Anterior cingulate cortex (tissue), 58 donors: Measurements from ENCODE around the gene CRACDL.
"Not testable (repeated sequence)": the region's sequence is repeated elsewhere in the genome, so short reads cannot be mapped to it uniquely, and the experiment has no call there.

Source experiments
- DNase-seq, 58 donors: peaks; one replicate each; lab custom pipeline; 2025; lab: John Stamatoyannopoulos, UW

The CRACDL gene

DNA sequence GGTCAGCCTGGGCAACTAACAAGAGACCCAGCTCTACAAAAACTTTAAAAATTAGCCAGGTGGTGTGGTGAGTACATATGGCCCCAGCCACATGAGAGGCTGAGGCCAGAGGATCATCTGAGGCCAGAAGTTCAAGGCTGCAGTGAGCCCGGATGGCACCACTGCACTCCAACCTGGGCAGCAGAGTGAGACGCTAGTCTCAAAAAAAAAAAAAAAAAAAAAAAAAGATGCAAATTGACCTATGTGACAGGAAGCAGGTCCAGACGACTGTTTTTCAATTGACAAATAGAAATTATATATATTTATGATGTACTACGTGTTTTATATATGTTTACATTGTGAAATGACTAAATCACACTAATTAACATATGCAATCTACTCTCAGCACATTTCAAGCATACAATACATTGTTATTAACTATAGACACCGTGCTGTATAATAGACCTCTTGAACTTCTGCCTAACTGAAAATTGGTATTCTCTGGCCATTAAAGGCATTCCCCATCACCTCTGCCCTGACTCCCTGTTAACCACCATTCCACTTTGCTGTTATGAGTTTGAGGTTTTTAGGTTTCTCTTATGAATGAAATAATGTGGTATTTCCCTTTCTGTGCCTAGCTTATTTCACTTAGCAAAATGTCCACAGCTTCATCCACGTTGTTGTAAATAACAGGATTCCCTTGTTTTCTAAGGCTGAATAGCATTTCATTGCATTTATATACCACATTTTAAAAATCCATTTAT lies 172.6 kb downstream of the CRACDL start:
- no peak for DNase-seq

- no peak for DNase-seq
These were observed 174.1 kb downstream of the CRACDL start for GRCh38 chr2:98761909-98762308.

DNA sequence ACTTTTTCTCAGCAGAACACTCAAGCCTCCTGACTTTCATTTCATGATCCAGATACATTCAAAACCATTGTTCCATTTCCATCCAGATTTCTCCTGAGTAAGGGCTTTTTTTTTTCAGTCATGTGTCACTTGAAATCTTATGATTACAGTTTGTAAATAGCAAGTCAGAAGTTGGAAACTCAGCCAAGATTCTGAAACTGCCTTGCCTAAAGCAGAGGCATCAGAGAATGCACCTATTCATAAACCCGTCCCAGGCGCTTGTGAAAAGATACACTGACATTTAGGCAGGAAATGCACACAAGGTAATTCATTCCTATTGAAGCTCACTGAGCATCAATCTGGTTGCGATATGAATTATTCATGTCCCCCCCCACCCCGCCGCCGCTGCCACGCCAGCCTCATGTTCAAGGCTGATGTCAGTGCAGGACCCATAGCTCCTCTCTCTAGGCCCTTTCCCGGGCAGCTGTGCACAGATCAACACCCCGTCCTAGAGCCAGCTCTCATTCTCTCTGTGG lies 174.7 kb downstream of the CRACDL start:
- peak in 7 of 58 donors; percentile 8 to 69 (median 20) for DNase-seq

GRCh38 chr2:98759827-98760625 lies 176.0 kb downstream of the CRACDL start:
- no peak for DNase-seq

GRCh38 chr2:98759338-98759737 lies 176.7 kb downstream of the CRACDL start:
- DNase-seq = no peak

DNA sequence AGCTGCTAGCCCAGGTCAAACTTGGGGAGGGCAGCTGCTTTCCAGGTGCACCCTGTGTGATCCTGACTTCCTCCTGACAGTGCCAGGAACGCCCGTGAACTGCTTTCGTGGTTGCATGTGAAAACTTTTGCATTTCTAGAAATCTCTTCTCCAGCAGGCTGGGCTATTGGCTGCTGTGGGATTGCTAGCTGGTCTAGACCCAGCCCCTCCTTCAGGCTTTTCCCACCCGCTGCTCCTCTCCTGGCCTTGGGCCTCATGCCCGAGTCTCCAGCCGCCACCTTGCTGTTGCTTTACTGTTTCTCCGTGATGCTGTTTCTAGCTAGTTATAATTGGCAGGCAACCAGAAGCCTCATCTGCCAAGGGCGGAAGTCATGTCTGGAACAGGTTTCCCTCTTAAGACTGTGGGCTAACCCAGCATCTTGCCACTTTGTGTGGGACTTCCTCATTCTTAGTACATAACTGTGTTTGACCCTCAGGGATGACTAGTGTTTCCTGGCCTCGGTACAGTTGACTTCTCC lies 178.1 kb downstream of the CRACDL start:
- DNase-seq = peak in 26 of 58 donors; percentile 18 to 61 (median 38)

DNA sequence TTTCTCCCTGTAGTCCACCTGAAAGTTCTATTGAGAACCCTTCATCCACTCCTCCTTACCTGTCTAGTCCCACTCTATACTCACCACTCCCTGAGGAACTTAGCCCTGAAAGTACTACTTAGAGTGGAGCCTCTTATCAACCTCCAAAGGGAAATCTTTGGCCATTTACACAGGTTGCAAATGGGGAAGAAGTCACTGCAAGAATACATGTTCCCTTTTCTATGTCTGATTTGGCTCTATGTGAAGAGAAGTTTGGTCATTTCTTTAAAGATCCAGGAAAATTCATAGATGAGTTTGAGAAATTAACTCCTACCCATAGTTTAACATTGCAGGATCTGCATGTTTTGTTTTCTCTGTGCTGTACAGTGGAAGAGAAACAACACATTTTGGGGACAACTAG lies 182.2 kb downstream of the CRACDL start:
- no peak for DNase-seq

DNA sequence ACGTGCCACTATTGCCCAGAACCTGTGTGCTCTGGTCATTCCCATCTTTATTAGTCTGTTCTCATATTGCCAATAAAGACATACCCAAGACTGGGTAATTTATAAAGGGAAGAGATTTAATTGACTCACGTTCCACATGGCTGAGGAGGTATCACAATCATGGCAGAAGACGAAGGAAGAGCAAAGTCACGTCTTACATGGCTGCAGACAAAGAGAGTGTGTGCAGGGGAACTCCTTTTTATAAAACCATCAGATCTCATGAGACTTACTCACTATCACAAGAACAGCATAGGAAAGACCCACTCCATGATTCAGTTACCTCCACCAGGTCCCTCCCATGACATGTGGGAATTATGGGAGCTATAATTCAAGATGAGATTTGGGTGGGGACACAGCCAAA lies 183.3 kb downstream of the CRACDL start:
- DNase-seq = not testable (repeated sequence)

GRCh38 chr2:98751748-98752147 lies 184.3 kb downstream of the CRACDL start:
- DNase-seq = no peak

DNA sequence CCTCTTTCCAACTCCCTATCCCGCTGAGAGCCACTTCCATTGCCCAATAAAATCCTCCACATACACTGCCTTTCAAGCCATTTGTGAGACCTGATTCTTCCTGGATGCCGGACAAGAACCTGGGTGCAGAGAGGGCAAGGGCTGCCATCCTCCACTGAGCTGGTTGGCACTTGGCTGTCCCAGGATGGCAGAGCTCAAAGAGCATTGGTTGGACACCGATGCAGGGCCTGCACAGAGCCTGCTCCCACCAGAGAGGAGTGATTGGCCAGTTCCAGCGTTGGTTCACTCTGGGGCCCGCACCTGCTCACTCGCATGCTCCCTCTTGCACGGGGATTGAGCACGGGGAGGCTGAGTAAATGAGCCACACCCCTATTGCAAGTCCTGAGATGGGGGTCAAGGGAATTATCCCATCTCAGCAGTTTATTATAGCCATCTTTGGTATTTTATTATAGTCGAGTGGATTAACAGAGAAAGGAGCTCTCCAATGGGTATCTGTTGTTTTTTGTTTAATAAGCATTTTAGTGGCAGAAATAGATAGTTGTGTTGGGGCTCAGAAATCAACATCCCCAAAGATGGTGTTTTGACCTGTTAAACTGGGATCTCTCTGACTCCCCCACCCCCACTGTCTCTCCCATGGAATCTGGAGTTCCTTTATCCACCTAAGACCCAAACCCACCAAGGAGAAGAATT lies 185.3 kb downstream of the CRACDL start:
- DNase-seq = no peak

GRCh38 chr2:98749066-98749450 lies 187.0 kb downstream of the CRACDL start:
- DNase-seq = peak in 11 of 58 donors; percentile 17 to 75 (median 38)

DNA sequence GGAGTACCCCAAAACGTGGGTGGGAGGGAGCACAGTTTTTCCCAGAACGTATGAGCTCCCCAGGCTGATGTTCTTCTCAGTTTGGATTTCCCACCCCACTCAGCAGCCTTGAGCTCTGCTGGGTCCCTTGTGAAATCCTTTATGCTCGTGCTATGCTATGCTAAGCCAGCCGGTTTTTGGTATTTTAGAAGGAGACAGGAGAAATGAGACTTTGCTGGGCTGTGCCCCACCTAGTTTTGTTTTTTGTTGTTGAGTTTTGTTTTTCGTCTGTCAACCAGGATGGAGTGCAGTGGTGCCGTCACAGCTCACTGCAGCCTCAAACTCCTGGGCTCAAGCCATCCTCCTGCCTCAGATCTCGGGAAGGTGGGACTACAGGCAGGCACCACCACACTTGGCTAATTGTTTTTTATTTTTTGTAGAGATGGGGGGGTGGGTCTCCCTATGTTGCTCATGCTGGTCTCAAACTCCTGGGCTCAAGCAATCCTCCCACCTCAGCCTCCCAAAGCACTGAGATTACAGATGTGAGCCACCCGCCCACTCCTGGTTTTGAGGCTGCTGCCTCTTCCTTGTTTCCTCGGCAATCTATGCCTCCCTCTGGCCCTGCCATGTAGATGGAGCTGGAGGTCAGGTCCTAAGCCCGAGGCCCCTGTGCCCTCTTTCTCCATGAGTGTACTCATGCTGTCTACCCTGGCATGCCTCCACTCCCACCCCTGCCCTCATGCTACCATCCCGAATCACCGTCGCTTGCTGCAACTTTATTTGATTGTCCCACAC lies 187.5 kb downstream of the CRACDL start:
- no peak for DNase-seq

GRCh38 chr2:98747888-98748287 lies 188.1 kb downstream of the CRACDL start:
- DNase-seq = peak in 2 of 58 donors; percentile 7 to 13

- DNase-seq = no peak
These were observed 189.6 kb downstream of the CRACDL start for GRCh38 chr2:98746426-98746825.

DNA sequence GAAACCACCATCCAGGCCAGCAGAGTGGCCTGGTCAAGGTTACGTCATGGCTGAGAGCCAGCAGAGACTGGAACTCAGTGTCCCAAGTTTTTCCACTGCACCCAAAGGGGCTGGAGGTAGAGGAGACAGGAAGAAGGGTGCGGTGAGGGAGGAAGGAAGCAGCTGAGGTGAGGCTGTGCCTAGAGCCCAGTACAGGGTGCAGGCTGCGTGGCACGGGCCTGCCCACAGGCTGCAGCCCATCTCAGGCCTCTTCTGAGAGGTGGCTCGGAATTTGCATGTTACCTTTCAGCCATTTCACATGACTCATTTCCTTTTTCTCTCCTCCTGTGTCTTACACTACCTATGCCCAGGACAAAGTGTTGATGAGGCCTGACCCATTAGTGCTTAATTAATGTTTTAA lies 191.4 kb downstream of the CRACDL start:
- no peak for DNase-seq
